Mesenchymal stem cell (in vitro differentiated cells and primary cell): ENCODE results near the gene CDHR4.

Source experiments
- DNase-seq: peaks from one replicate; pipeline ENCODE4 v3.0.0-alpha.2; 2013
- H2AFZ ChIP-seq: one replicate; pipeline ENCODE4 v1.6.1; 2013; ENCODE audit warnings: low read depth, mild to moderate bottlenecking, control low read depth, inconsistent platforms, low read length, moderate library complexity
- H2AK5ac ChIP-seq: 2 replicates; pipeline ENCODE4 v1.6.1; 2013; ENCODE audit warnings: low read length, moderate library complexity, mild to moderate bottlenecking, inconsistent platforms; ENCODE audit not compliant: severe bottlenecking
- H2BK120ac ChIP-seq: one replicate; pipeline ENCODE4 v1.6.1; 2013; ENCODE audit warnings: low read depth, mild to moderate bottlenecking, inconsistent platforms, low read length, moderate library complexity
- H2BK12ac ChIP-seq, 2 experiments: one replicate each; pipeline ENCODE4 v1.6.1; 2013; ENCODE audit warnings: inconsistent platforms in 2 of 2, low read length in 2 of 2, mild to moderate bottlenecking in 2 of 2, moderate library complexity in 2 of 2, control low read depth in 1 of 2
- H2BK15ac ChIP-seq: one replicate; pipeline ENCODE4 v1.6.1; 2013; ENCODE audit warnings: mild to moderate bottlenecking, low read depth, inconsistent platforms; ENCODE audit not compliant: poor library complexity, severe bottlenecking
- H2BK5ac ChIP-seq: 2 replicates; pipeline ENCODE4 v1.6.1; 2013; ENCODE audit warnings: low read depth, mild to moderate bottlenecking, low read length, control low read depth, inconsistent platforms; ENCODE audit not compliant: poor library complexity, severe bottlenecking
- H3K14ac ChIP-seq, 2 experiments: one replicate each; pipeline ENCODE4 v1.6.1; 2013; ENCODE audit warnings: inconsistent platforms in 2 of 2, low read length in 2 of 2, control low read depth in 1 of 2, mild to moderate bottlenecking in 1 of 2, moderate library complexity in 1 of 2
- H3K18ac ChIP-seq, 2 experiments: one replicate each; pipeline ENCODE4 v1.6.1; 2013; ENCODE audit warnings: inconsistent platforms in 2 of 2, low read length in 2 of 2, control low read depth in 1 of 2, low read depth in 1 of 2, mild to moderate bottlenecking in 1 of 2
- H3K23ac ChIP-seq, 2 experiments: one replicate each; pipeline ENCODE4 v1.6.1; 2013; ENCODE audit warnings: inconsistent platforms in 2 of 2, low read length in 2 of 2, mild to moderate bottlenecking in 2 of 2, moderate library complexity in 2 of 2, control low read depth in 1 of 2
- H3K27ac ChIP-seq: 2 replicates; pipeline ENCODE4 v1.5.1; 2013; ENCODE audit warnings: mild to moderate bottlenecking, moderate library complexity, low read length, control low read depth, inconsistent platforms; ENCODE audit not compliant: poor library complexity, severe bottlenecking
- H3K27me3 ChIP-seq, 2 experiments: 2 replicates each; pipeline versions ENCODE4 v1.6.1 to v1.7.0; 2013; ENCODE audit warnings: low read length in 2 of 2, mild to moderate bottlenecking in 2 of 2, moderate library complexity in 2 of 2, control low read depth in 1 of 2, inconsistent platforms in 1 of 2; ENCODE audit not compliant: control insufficient read depth in 1 of 2, insufficient read depth in 1 of 2
- H3K36me3 ChIP-seq, 2 experiments: 2 replicates each; pipeline versions ENCODE4 v1.6.1 to v1.7.0; 2013; ENCODE audit warnings: low read length in 2 of 2, control low read depth in 1 of 2, inconsistent platforms in 1 of 2, low read depth in 1 of 2, mild to moderate bottlenecking in 1 of 2; ENCODE audit not compliant: insufficient read depth in 2 of 2, control insufficient read depth in 1 of 2
- H3K4ac ChIP-seq, 2 experiments: one replicate each; pipeline ENCODE4 v1.6.1; 2013; ENCODE audit warnings: inconsistent platforms in 2 of 2, low read length in 2 of 2, mild to moderate bottlenecking in 2 of 2, moderate library complexity in 2 of 2, control low read depth in 1 of 2, low read depth in 1 of 2
- H3K4me1 ChIP-seq: 2 replicates; pipeline ENCODE4 v1.6.1; 2013; ENCODE audit warnings: low read depth, low read length, control low read depth; ENCODE audit not compliant: control insufficient read depth, insufficient read depth
- H3K4me2 ChIP-seq: 2 replicates; pipeline ENCODE4 v1.6.1; 2013; ENCODE audit warnings: low read length, mild to moderate bottlenecking, inconsistent platforms; ENCODE audit not compliant: poor library complexity, severe bottlenecking
- H3K4me3 ChIP-seq, 2 experiments: 2 replicates each; pipeline versions ENCODE4 v1.5.1 to v1.7.0; 2013; ENCODE audit warnings: low read length in 2 of 2, mild to moderate bottlenecking in 2 of 2, control low read depth in 1 of 2, low read depth in 1 of 2; ENCODE audit not compliant: insufficient read depth in 1 of 2
- H3K79me1 ChIP-seq: replicated peaks from 2 replicates; pipeline ENCODE4 v1.6.1; 2013; ENCODE audit warnings: mild to moderate bottlenecking, control low read depth, low read length, inconsistent platforms; ENCODE audit not compliant: poor library complexity, severe bottlenecking
- H3K9ac ChIP-seq: 2 replicates; pipeline ENCODE4 v1.7.0; 2013; ENCODE audit warnings: mild to moderate bottlenecking, low read length, moderate library complexity
- H3K9me3 ChIP-seq: 2 replicates; pipeline ENCODE4 v1.7.0; 2013; ENCODE audit warnings: mild to moderate bottlenecking, low read length; ENCODE audit not compliant: control insufficient read depth
- H4K8ac ChIP-seq: one replicate; pipeline ENCODE4 v1.6.1; 2013; ENCODE audit warnings: inconsistent platforms, mild to moderate bottlenecking, low read length, moderate library complexity
- H4K91ac ChIP-seq: one replicate; pipeline ENCODE4 v1.6.1; 2013; ENCODE audit warnings: mild to moderate bottlenecking, low read length, inconsistent platforms
- WGBS: methylation state at CpG from one replicate; pipeline ENCODE4 v1.1.7; 2013; ENCODE audit warnings: mixed read lengths; 5-methylcytosine and 5-hydroxymethylcytosine counted together

CDHR4 gene

GRCh38 chr3:49761661-49762060 is 38.0 kb downstream of the CDHR4 start:
- H3K14ac ChIP-seq, result no peak overlapping the region
- H2BK15ac ChIP-seq, result no peak overlapping the region
- H3K27me3 ChIP-seq, result no peaks in the 10 kb centered on the region
- DNase-seq, result no peak
- H3K18ac ChIP-seq, result no peak overlapping the region
- H3K36me3 ChIP-seq, result peaks cover 7 to 11% of the 10 kb centered on the region in 2 experiments
- H3K4me1 ChIP-seq, result no peaks in the 10 kb centered on the region
- H3K9me3 ChIP-seq, result no peaks in the 10 kb centered on the region
- H4K91ac ChIP-seq, result no peak overlapping the region
- no peak overlapping the region for H2AFZ ChIP-seq
- H4K8ac ChIP-seq, result no peak overlapping the region
- WGBS, result 75% methylated on average over 1 of the region's 3 CpGs
- peaks cover 8% of the 10 kb centered on the region for H3K79me1 ChIP-seq
- no peak overlapping the region for H3K4me3 ChIP-seq
- no peak overlapping the region for H2BK120ac ChIP-seq
- H2AK5ac ChIP-seq, result no peak overlapping the region
- H3K9ac ChIP-seq, result no peak overlapping the region
- no peak overlapping the region for H3K4me2 ChIP-seq
- H2BK12ac ChIP-seq, result no peak overlapping the region
- no peak overlapping the region for H2BK5ac ChIP-seq
- no peak overlapping the region for H3K23ac ChIP-seq
- no peak overlapping the region for H3K4ac ChIP-seq
- H3K27ac ChIP-seq, result no peak overlapping the region

- Histone ChIP-seq H3K4me3 (no peak overlapping the region), H3K4me1 (no peaks in the 10 kb centered on the region), H2AK5ac (no peak overlapping the region), H3K9me3 (no peaks in the 10 kb centered on the region), H3K9ac (no peak overlapping the region), H4K8ac (no peak overlapping the region), H2BK5ac (no peak overlapping the region), H2AFZ (no peak overlapping the region), H3K27ac (no peak overlapping the region), H2BK120ac (no peak overlapping the region), H4K91ac (no peak overlapping the region), H3K18ac (no peak overlapping the region), H2BK15ac (no peak overlapping the region), H3K14ac (no peak overlapping the region), H3K4ac (no peak overlapping the region), H3K79me1 (peaks cover 6% of the 10 kb centered on the region), H3K27me3 (no peaks in the 10 kb centered on the region), H2BK12ac (no peak overlapping the region), H3K4me2 (no peak overlapping the region), H3K23ac (no peak overlapping the region), H3K36me3 (peaks cover 5 to 7% of the 10 kb centered on the region in 2 experiments)
- 27% methylated on average over 1 of the region's 1 CpG for WGBS
- no peak for DNase-seq
Observed at GRCh38 chr3:49759226-49759625, 40.4 kb downstream of the CDHR4 start.

GRCh38 chr3:49757197-49757596 is 42.5 kb downstream of the CDHR4 start:
- 64% methylated on average over 2 of the region's 2 CpGs for WGBS
- Histone ChIP-seq H4K91ac (no peak overlapping the region), H3K4me3 (no peak overlapping the region), H2BK5ac (no peak overlapping the region), H3K4me2 (no peak overlapping the region), H2BK15ac (no peak overlapping the region), H2BK120ac (no peak overlapping the region), H3K9ac (no peak overlapping the region), H3K14ac (no peak overlapping the region), H3K27me3 (no peaks in the 10 kb centered on the region), H3K18ac (no peak overlapping the region), H3K23ac (no peak overlapping the region), H3K79me1 (peaks cover 11% of the 10 kb centered on the region), H3K27ac (no peak overlapping the region), H2AFZ (no peak overlapping the region), H2BK12ac (no peak overlapping the region), H3K4me1 (no peaks in the 10 kb centered on the region), H4K8ac (no peak overlapping the region), H3K4ac (no peak overlapping the region), H2AK5ac (no peak overlapping the region), H3K36me3 (peaks cover 4 to 5% of the 10 kb centered on the region in 2 experiments), H3K9me3 (no peaks in the 10 kb centered on the region)
- DNase-seq, result no peak

GRCh38 chr3:49756036-49756435 is 43.6 kb downstream of the CDHR4 start:
- no peak overlapping the region for H3K4me2 ChIP-seq
- H3K18ac ChIP-seq, result no peak overlapping the region
- no peak overlapping the region for H3K27ac ChIP-seq
- H4K91ac ChIP-seq, result no peak overlapping the region
- H3K27me3 ChIP-seq, result no peaks in the 10 kb centered on the region
- H2BK5ac ChIP-seq, result no peak overlapping the region
- H3K4me3 ChIP-seq, result no peak overlapping the region
- no peak overlapping the region for H2BK120ac ChIP-seq
- H2AFZ ChIP-seq, result no peak overlapping the region
- no peak overlapping the region for H3K23ac ChIP-seq
- H3K9ac ChIP-seq, result no peak overlapping the region
- H3K36me3 ChIP-seq, result peaks cover 4 to 5% of the 10 kb centered on the region in 2 experiments
- DNase-seq, result no peak
- H3K4ac ChIP-seq, result no peak overlapping the region
- WGBS, result 83% methylated on average over 1 of the region's 1 CpG
- no peak overlapping the region for H4K8ac ChIP-seq
- no peaks in the 10 kb centered on the region for H3K4me1 ChIP-seq
- H2BK12ac ChIP-seq, result no peak overlapping the region
- H3K14ac ChIP-seq, result no peak overlapping the region
- H3K79me1 ChIP-seq, result peaks cover 8% of the 10 kb centered on the region
- no peak overlapping the region for H2BK15ac ChIP-seq
- H3K9me3 ChIP-seq, result no peaks in the 10 kb centered on the region
- no peak overlapping the region for H2AK5ac ChIP-seq
